GM23338 (cell line): ENCODE results near the gene LRRC63. TPM values are rescaled to one million over a fixed set of nuclear protein-coding genes. Genes with fewer than 3 reads are reported as not detected.

Experiments used
- ATAC-seq: fragments of 200-7000 bp; cut with Tn5 transposase; 3 replicates; pipeline ENCODE4 v1.9.1; 2020
- DNase-seq: peaks from one replicate; pipeline ENCODE4 v3.0.0-alpha.2; 2015; ENCODE audit warnings: low spot score
- H2AFZ ChIP-seq: fragments of 200-600 bp; sonication (generic); 2 replicates; pipeline ENCODE4 v1.8.0; 2016; ENCODE audit warnings: antibody characterized with exemption, mild to moderate bottlenecking, moderate library complexity
- H3F3A ChIP-seq: fragments of 200-600 bp; sonication (generic); replicated peaks from 2 replicates; pipeline ENCODE4 v1.8.0; 2017; ENCODE audit warnings: antibody characterized with exemption, mixed run types, low read depth
- H3K27ac ChIP-seq: fragments of 200-600 bp; sonication (generic); 2 replicates; pipeline ENCODE4 v1.6.1; 2016; ENCODE audit warnings: low read depth
- H3K27me3 ChIP-seq: fragments of 200-600 bp; sonication (generic); 2 replicates; pipeline ENCODE4 v1.8.0; 2016; ENCODE audit warnings: mild to moderate bottlenecking, mixed run types, moderate library complexity; ENCODE audit not compliant: insufficient read depth
- H3K36me3 ChIP-seq: fragments of 200-600 bp; sonication (generic); 2 replicates; pipeline ENCODE4 v1.8.0; 2016; ENCODE audit warnings: mild to moderate bottlenecking; ENCODE audit not compliant: insufficient read depth
- H3K4me1 ChIP-seq: fragments of 200-600 bp; sonication (generic); 2 replicates; pipeline ENCODE4 v1.8.0; 2016; ENCODE audit warnings: mild to moderate bottlenecking, moderate library complexity; ENCODE audit not compliant: insufficient read depth
- H3K4me2 ChIP-seq: fragments of 200-600 bp; sonication (generic); 2 replicates; pipeline ENCODE4 v1.7.1; 2017; ENCODE audit warnings: mixed run types
- H3K4me3 ChIP-seq: fragments of 200-600 bp; sonication (generic); 2 replicates; pipeline ENCODE4 v1.6.1; 2016; ENCODE audit warnings: mixed run types
- H3K79me2 ChIP-seq: fragments of 200-600 bp; sonication (generic); replicated peaks from 2 replicates; pipeline ENCODE4 v1.8.0; 2017; ENCODE audit warnings: mild to moderate bottlenecking; ENCODE audit not compliant: insufficient read depth
- H3K9me2 ChIP-seq: fragments of 200-600 bp; sonication (generic); 2 replicates; pipeline ENCODE4 v1.8.0; 2017; ENCODE audit not compliant: insufficient read depth
- H4K20me1 ChIP-seq: fragments of 200-600 bp; sonication (generic); replicated peaks from 2 replicates; pipeline ENCODE4 v1.8.0; 2017; ENCODE audit warnings: mild to moderate bottlenecking; ENCODE audit not compliant: insufficient read depth
- H3K27ac Mint-ChIP-seq: 2 replicates; pipeline ENCODE4 v1.8.0; 2020; ENCODE audit warnings: inconsistent platforms, mild to moderate bottlenecking, moderate library complexity, mixed read lengths
- H3K27me3 Mint-ChIP-seq: 3 replicates; pipeline ENCODE4 v1.8.0; 2022; ENCODE audit warnings: low read depth, mild to moderate bottlenecking, moderate library complexity, mixed read lengths, inconsistent platforms; ENCODE audit not compliant: insufficient read depth, poor library complexity
- H3K36me3 Mint-ChIP-seq: 3 replicates; pipeline ENCODE4 v1.8.0; 2021; ENCODE audit warnings: low read depth, mild to moderate bottlenecking, inconsistent platforms, moderate library complexity, mixed read lengths
- H3K4me1 Mint-ChIP-seq: 3 replicates; pipeline ENCODE4 v1.8.0; 2020; ENCODE audit warnings: mild to moderate bottlenecking, inconsistent platforms, mixed read lengths
- H3K4me3 Mint-ChIP-seq: 3 replicates; pipeline ENCODE4 v1.8.0; 2021; ENCODE audit warnings: moderate library complexity, mild to moderate bottlenecking, inconsistent platforms, mixed read lengths
- H3K9me3 Mint-ChIP-seq: 3 replicates; pipeline ENCODE4 v1.8.0; 2020; ENCODE audit warnings: moderate library complexity, mild to moderate bottlenecking, inconsistent platforms, mixed read lengths
- CREB1 ChIP-seq: fragments of 250-450 bp; sonication (Bioruptor Pico); IDR thresholded peaks from 2 replicates; pipeline ENCODE4 v1.5.0; 2020; ENCODE audit warnings: low read depth, mild to moderate bottlenecking, moderate library complexity
- CTCF ChIP-seq, 2 experiments: fragments of 200-600 bp in 1 of 2; sonication (generic) in 1 of 2; conservative IDR thresholded peaks; 2 replicates each; pipeline versions ENCODE4 v1.5.1 to v1.6.1; 2016 to 2017; ENCODE audit warnings: antibody characterized with exemption in 2 of 2, low read depth in 2 of 2, mild to moderate bottlenecking in 2 of 2, moderate library complexity in 1 of 2
- ETS1 ChIP-seq: IDR thresholded peaks from 2 replicates; pipeline ENCODE4 v1.6.1; 2016; ENCODE audit warnings: antibody characterized with exemption
- EZH2 ChIP-seq: fragments of 200-600 bp; sonication (generic); IDR thresholded peaks from one replicate; pipeline ENCODE4 v1.8.0; 2017; ENCODE audit warnings: antibody characterized with exemption, mild to moderate bottlenecking, low read depth; ENCODE audit not compliant: unreplicated experiment
- EZH2phosphoT487 ChIP-seq: fragments of 200-600 bp; sonication (generic); IDR thresholded peaks from one replicate; pipeline ENCODE4 v1.8.1; 2018; ENCODE audit warnings: antibody characterized with exemption; ENCODE audit not compliant: unreplicated experiment
- JUNB ChIP-seq: IDR thresholded peaks from one replicate; pipeline ENCODE4 v1.6.1; 2016; ENCODE audit warnings: antibody characterized with exemption; ENCODE audit not compliant: unreplicated experiment
- NANOG ChIP-seq: IDR thresholded peaks from 2 replicates; pipeline ENCODE4 v1.6.1; 2016; ENCODE audit warnings: antibody characterized with exemption, borderline replicate concordance
- POLR2AphosphoS5 ChIP-seq: IDR thresholded peaks from 2 replicates; pipeline ENCODE4 v1.6.1; 2016; ENCODE audit warnings: antibody characterized with exemption, low read depth
- REST ChIP-seq: IDR thresholded peaks from one replicate; pipeline ENCODE4 v1.6.1; 2018; ENCODE audit warnings: antibody characterized with exemption; ENCODE audit not compliant: unreplicated experiment
- STAT1 ChIP-seq: IDR thresholded peaks from one replicate; pipeline ENCODE4 v1.6.1; 2016; ENCODE audit warnings: antibody characterized with exemption; ENCODE audit not compliant: unreplicated experiment
- ZNF114 ChIP-seq: fragments of 250-450 bp; sonication (Bioruptor Pico); IDR thresholded peaks from 2 replicates; pipeline ENCODE4 v1.5.0; 2020; ENCODE audit warnings: mild to moderate bottlenecking, moderate library complexity
- ZNF331 ChIP-seq: fragments of 250-450 bp; sonication (Bioruptor Pico); IDR thresholded peaks from 2 replicates; pipeline ENCODE4 v1.5.0; 2020; ENCODE audit warnings: low read depth, mild to moderate bottlenecking, moderate library complexity
- ZNF462 ChIP-seq: fragments of 250-450 bp; sonication (Bioruptor Pico); IDR thresholded peaks from 2 replicates; pipeline ENCODE4 v1.5.0; 2020; ENCODE audit warnings: mild to moderate bottlenecking, moderate library complexity
- polyA plus RNA-seq: library from polyadenylated mRNA; unstranded; fragments of >200 nt; fragmentation: Nextera tagmentation; extraction: Ambion mirVana; gene quantifications from 2 replicates; pipeline ENCODE4 v1.2.1, GENCODE V29; 2016
- total RNA-seq: library from RNA; depleted of rRNA; stranded (reverse); fragments of >200 nt; shearing (Covaris generic); gene quantifications from 2 replicates; pipeline ENCODE4 v1.2.3, GENCODE V29; 2014

LRRC63 gene
- total and polyA plus RNA-seq, 2 experiments from 2014 or later, result not detected

GRCh38 chr13:46183018-46183946 is 28.4 kb upstream of the LRRC63 start:
- H3K36me3 ChIP-seq, result no peaks in the 10 kb centered on the region
- no peak for DNase-seq
- Mint-ChIP-seq H3K27me3 (peaks cover 9% of the 10 kb centered on the region), H3K27ac (no peak overlapping the region), H3K4me3 (no peak overlapping the region), H3K4me1 (peaks cover 13% of the 10 kb centered on the region; the same call in 2 of the 3 replicates), H3K36me3 (no peaks in the 10 kb centered on the region), H3K9me3 (no peaks in the 10 kb centered on the region)
- no peaks in the 10 kb centered on the region for H3K9me2 ChIP-seq
- no peak for ATAC-seq
- H3F3A ChIP-seq, result no peaks in the 10 kb centered on the region
- H2AFZ ChIP-seq, result no peak overlapping the region
- no peak overlapping the region for H3K4me2 ChIP-seq
- H3K4me3 ChIP-seq, result no peak overlapping the region
- no peaks in the 10 kb centered on the region for H3K79me2 ChIP-seq
- no peaks in the 10 kb centered on the region for H3K27me3 ChIP-seq
- H3K4me1 ChIP-seq, result peaks cover 14% of the 10 kb centered on the region
- no peak overlapping the region for H3K27ac ChIP-seq
- TF ChIP-seq CREB1 (CRISPR knock-in tag), result no peak
- no peak for TF ChIP-seq ZNF331 (CRISPR knock-in tag)
- TF ChIP-seq ETS1, result no peak
- TF ChIP-seq CTCF (conservative IDR thresholded peaks at IDR 0.05; ENCODE audit: low read depth in 2 of 2), result no peak
- no peak for TF ChIP-seq NANOG
- TF ChIP-seq EZH2phosphoT487, result no peak
- no peak for TF ChIP-seq POLR2AphosphoS5
- TF ChIP-seq REST, result no peak
- TF ChIP-seq STAT1, result no peak
- no peak for TF ChIP-seq EZH2
- no peak for TF ChIP-seq ZNF462 (CRISPR knock-in tag)
- no peak for TF ChIP-seq JUNB
- TF ChIP-seq ZNF114 (CRISPR knock-in tag), result no peak
- no peaks in the 10 kb centered on the region for H4K20me1 ChIP-seq
